DMS53 treated with DMSO at 0.1 percent for 48 hours (cell line): ENCODE results near the gene RIPPLY3.

ENCODE experiments used
- DNase-seq: peaks from one replicate; lab custom pipeline; 2025; ENCODE audit not compliant: unreplicated experiment; lab: John Stamatoyannopoulos, UW

The RIPPLY3 gene

GRCh38 chr21:37058261-37058660 lies 51.8 kb downstream of the RIPPLY3 start:
- no peak for DNase-seq

GRCh38 chr21:37059181-37059580 lies 52.7 kb downstream of the RIPPLY3 start:
- no peak for DNase-seq

GRCh38 chr21:37060296-37060695 lies 53.8 kb downstream of the RIPPLY3 start:
- DNase-seq, result peak; percentile 94

- no peak for DNase-seq
Observed at GRCh38 chr21:37061926-37062592, 55.6 kb downstream of the RIPPLY3 start.

GRCh38 chr21:37062593-37062935 lies 56.1 kb downstream of the RIPPLY3 start:
- no peak for DNase-seq

- DNase-seq, result no peak
Observed at GRCh38 chr21:37063433-37063832, 56.9 kb downstream of the RIPPLY3 start.

GRCh38 chr21:37064841-37065240 lies 58.3 kb downstream of the RIPPLY3 start:
- no peak for DNase-seq

GRCh38 chr21:37065561-37066177 lies 59.2 kb downstream of the RIPPLY3 start:
- no peak for DNase-seq
